OCI-LY3 (cell line): ENCODE results near the gene JOSD2.

Experiments used
- CTCF ChIP-seq: fragments of 200-600, 300-600 bp; sonication (generic); IDR thresholded peaks from 2 replicates; pipeline ENCODE4 v1.5.1; 2014; ENCODE audit warnings: antibody characterized with exemption, low read length, low read depth
- EZH2phosphoT487 ChIP-seq: fragments of 200-600 bp; shearing (Covaris generic); IDR thresholded peaks from 2 replicates; pipeline ENCODE4 v1.6.1; 2018; ENCODE audit warnings: antibody characterized with exemption, mixed run types, low read depth

- TF ChIP-seq EZH2phosphoT487 (no peak), CTCF (peak; percentile 94)
Observed at GRCh38 chr19:50461066-50461875, 49.7 kb downstream of the JOSD2 start.
